IMR-90 (cell line): Measurements from ENCODE around the gene PRKAR1B.
"Not testable (repeated sequence)": the region's sequence is repeated elsewhere in the genome, so short reads cannot be mapped to it uniquely, and the experiment has no call there.

Experiments
- BHLHE40 ChIP-seq: fragments of 150-350 bp; IDR thresholded peaks from 2 replicates; pipeline ENCODE4 v1.6.1; 2016; ENCODE audit warnings: mild to moderate bottlenecking, low read depth, low read length
- CTCF ChIP-seq: conservative IDR thresholded peaks from 2 replicates; pipeline ENCODE4 v1.5.1; 2012; ENCODE audit warnings: mild to moderate bottlenecking, low read depth, low read length, improper control_type of control experiment
- MAZ ChIP-seq: IDR thresholded peaks from 2 replicates; pipeline ENCODE4 v1.6.1; 2012; ENCODE audit warnings: low read depth, mild to moderate bottlenecking, low read length, improper control_type of control experiment, moderate library complexity, borderline replicate concordance
- MXI1 ChIP-seq: IDR thresholded peaks from 2 replicates; pipeline ENCODE4 v1.6.1; 2012; ENCODE audit warnings: low read depth, mild to moderate bottlenecking, low read length, moderate library complexity, borderline replicate concordance
- NFE2L2 ChIP-seq: fragments of 150-350 bp; IDR thresholded peaks from 2 replicates; pipeline ENCODE4 v1.6.1; 2016; ENCODE audit warnings: low read depth, mild to moderate bottlenecking, low read length
- POLR2A ChIP-seq: IDR thresholded peaks from 2 replicates; pipeline ENCODE4 v1.6.1; 2012; ENCODE audit warnings: mild to moderate bottlenecking, low read depth, low read length
- RAD21 ChIP-seq: IDR thresholded peaks from 2 replicates; pipeline ENCODE4 v1.6.1; 2012; ENCODE audit warnings: low read length, improper control_type of control experiment
- SMC3 ChIP-seq: fragments of 150-350 bp; IDR thresholded peaks from 2 replicates; pipeline ENCODE4 v1.6.1; 2016; ENCODE audit warnings: low read depth, mild to moderate bottlenecking, antibody characterized with exemption, low read length, moderate library complexity
- USF2 ChIP-seq: fragments of 150-350 bp; IDR thresholded peaks from 2 replicates; pipeline ENCODE4 v1.6.1; 2017; ENCODE audit warnings: mild to moderate bottlenecking, antibody characterized with exemption, low read length, low read depth

GRCh38 chr7:657010-657409, 70.1 kb downstream of the PRKAR1B start:
- not testable (repeated sequence) for TF ChIP-seq CTCF, RAD21, USF2, POLR2A, SMC3, MXI1, NFE2L2, BHLHE40, MAZ
